A549 (cell line): Measurements from ENCODE around the gene FAM136A.

Source experiments
- CBX8 ChIP-seq: fragments of 200-600 bp; sonication (generic); IDR thresholded peaks from 2 replicates; pipeline ENCODE4 v1.6.1; 2016
- EP300 ChIP-seq, 2 experiments: fragments of >200 bp; sonication (Bioruptor Twin); formaldehyde crosslinking; IDR thresholded peaks; 2 replicates in 1 of 2; 3 replicates in 1 of 2; pipeline ENCODE4 v1.6.1; 2016 to 2017
- MAFK ChIP-seq: fragments of 450-650 bp; IDR thresholded peaks from 2 replicates; pipeline ENCODE4 v1.6.1; 2014; ENCODE audit not compliant: partially characterized antibody
- TF ChIP-seq, protein P1 (sequence below): IDR thresholded peaks from 2 replicates; pipeline ENCODE4 v1.6.1; 2012
- TF ChIP-seq, protein P2 (sequence below): fragments of >200 bp; sonication (Bioruptor Twin); formaldehyde crosslinking; IDR thresholded peaks from 3 replicates; pipeline ENCODE4 v1.5.1; 2016

DNA sequence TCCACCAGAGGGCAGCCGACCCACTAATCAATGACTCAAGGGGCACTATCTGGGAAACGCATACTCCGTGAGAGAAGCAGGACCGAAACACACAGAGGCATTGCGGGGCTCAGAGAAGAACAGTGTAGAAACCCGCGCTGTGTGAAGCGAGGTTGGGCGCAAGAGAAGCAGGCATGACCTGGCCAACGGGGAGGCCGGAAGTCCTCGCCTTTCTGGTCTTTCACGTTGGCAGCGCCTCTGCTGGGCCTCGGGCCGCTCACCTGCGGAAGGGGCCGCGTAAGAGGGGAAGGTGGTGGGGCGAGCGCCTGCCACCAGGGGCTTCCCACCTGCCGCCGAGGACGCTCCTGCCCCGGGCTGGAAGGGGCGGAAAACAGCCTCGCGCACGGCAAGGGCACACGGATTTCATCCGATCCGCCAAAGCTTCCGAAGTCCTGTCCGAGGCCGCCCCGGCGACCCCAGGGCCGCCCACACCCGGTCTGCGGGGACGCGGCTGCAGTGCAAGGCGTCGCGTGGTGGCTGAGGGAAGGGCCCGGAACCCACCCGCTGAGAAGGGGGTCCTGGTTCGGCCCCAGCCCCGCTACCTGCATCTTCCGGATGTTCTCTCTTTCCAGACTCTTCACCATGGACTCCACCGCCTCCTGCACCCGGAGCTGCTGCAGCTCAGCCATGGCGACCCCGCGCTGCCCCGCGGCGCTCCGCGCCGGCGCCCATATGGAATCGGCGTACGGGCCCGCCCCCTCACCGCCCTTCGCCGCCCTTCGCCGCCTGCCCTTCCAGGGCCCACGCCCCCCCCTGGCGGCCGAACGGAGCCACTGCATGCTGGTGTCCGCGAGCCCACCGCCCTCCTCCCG lies at the start of gene FAM136A:
- TF ChIP-seq CBX8 (no peak), MAFK (no peak), EP300 (IDR thresholded peaks at IDR 0.05) (no peak)
- TF ChIP-seq, protein P1, sequence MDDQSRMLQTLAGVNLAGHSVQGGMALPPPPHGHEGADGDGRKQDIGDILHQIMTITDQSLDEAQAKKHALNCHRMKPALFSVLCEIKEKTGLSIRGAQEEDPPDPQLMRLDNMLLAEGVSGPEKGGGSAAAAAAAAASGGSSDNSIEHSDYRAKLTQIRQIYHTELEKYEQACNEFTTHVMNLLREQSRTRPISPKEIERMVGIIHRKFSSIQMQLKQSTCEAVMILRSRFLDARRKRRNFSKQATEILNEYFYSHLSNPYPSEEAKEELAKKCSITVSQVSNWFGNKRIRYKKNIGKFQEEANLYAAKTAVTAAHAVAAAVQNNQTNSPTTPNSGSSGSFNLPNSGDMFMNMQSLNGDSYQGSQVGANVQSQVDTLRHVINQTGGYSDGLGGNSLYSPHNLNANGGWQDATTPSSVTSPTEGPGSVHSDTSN, result peak; percentile 67; the same call in 1 of the 2 replicates
- TF ChIP-seq, protein P2, sequence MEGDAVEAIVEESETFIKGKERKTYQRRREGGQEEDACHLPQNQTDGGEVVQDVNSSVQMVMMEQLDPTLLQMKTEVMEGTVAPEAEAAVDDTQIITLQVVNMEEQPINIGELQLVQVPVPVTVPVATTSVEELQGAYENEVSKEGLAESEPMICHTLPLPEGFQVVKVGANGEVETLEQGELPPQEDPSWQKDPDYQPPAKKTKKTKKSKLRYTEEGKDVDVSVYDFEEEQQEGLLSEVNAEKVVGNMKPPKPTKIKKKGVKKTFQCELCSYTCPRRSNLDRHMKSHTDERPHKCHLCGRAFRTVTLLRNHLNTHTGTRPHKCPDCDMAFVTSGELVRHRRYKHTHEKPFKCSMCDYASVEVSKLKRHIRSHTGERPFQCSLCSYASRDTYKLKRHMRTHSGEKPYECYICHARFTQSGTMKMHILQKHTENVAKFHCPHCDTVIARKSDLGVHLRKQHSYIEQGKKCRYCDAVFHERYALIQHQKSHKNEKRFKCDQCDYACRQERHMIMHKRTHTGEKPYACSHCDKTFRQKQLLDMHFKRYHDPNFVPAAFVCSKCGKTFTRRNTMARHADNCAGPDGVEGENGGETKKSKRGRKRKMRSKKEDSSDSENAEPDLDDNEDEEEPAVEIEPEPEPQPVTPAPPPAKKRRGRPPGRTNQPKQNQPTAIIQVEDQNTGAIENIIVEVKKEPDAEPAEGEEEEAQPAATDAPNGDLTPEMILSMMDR, result peak; percentile 75
